Activated naive CD4-positive, alpha-beta T cell treated with anti-CD3 and anti-CD28 coated beads for 36 hours (primary cell): ENCODE data around the gene B4GALT2. TPM values are rescaled to one million over a fixed set of nuclear protein-coding genes. Genes with fewer than 3 reads are reported as not detected.

Experiments used
- CTCF ChIA-PET: fragments of 350-600 bp; sonication (Branson Sonifier 250); formaldehyde crosslinking; loops from one replicate; lab custom pipeline; 2021; ENCODE audit warnings: antibody characterized with exemption; lab: Charles Lee
- DNase-seq: peaks from one replicate; pipeline ENCODE4 v3.0.0-alpha.2; 2020
- H3K27ac Mint-ChIP-seq: one replicate; pipeline ENCODE4 v1.8.0; 2021; ENCODE audit warnings: mild to moderate bottlenecking, mixed read lengths
- H3K27me3 Mint-ChIP-seq: one replicate; pipeline ENCODE4 v1.8.0; 2021; ENCODE audit warnings: low read depth, mixed read lengths
- H3K36me3 Mint-ChIP-seq: one replicate; pipeline ENCODE4 v1.8.0; 2021; ENCODE audit warnings: low read depth, mixed read lengths
- H3K4me1 Mint-ChIP-seq: one replicate; pipeline ENCODE4 v1.8.0; 2021; ENCODE audit warnings: low read depth, mixed read lengths
- H3K4me3 Mint-ChIP-seq: one replicate; pipeline ENCODE4 v1.8.0; 2021; ENCODE audit warnings: mild to moderate bottlenecking, moderate library complexity, mixed read lengths
- H3K9me3 Mint-ChIP-seq: one replicate; pipeline ENCODE4 v1.8.0; 2021; ENCODE audit warnings: mixed read lengths
- intact Hi-C: fragments of 100-400 bp; cut with micrococcal nuclease; formaldehyde crosslinking; loops from one replicate; pipeline ENCODE4 v1.15.1; 2023
- total RNA-seq, 2 experiments: library from RNA; stranded (reverse); gene quantifications; one replicate each; pipeline ENCODE4 v1.2.3, GENCODE V29; 2021

Gene B4GALT2
- total RNA-seq, 2 experiments from 2014 or later: 18.7 to 19.2 TPM

GRCh38 chr1:43973981-43974442, 5.0 kb upstream of the B4GALT2 start:
- Mint-ChIP-seq H3K36me3 (peaks cover 36% of the 10 kb centered on the region), H3K4me1 (peaks cover 55% of the 10 kb centered on the region)
- CTCF ChIA-PET: interaction anchor here (1.0 kb wide), 1 partner anchor 74 kb away, joined by 3 read pairs; no protein-coding TSS in a partner anchor

GRCh38 chr1:43974443-43975248, 4.4 kb upstream of the B4GALT2 start, which contains the start of gene ATP6V0B:
Gene ATP6V0B (plus strand): TSS chr1:43974960. CDS start chr1:43975041, 81 bp downstream.
- no peaks in the 10 kb centered on the region for H3K9me3 Mint-ChIP-seq
- H3K27me3 Mint-ChIP-seq: no peaks in the 10 kb centered on the region
- peak; percentile 97 for DNase-seq
- CTCF ChIA-PET: interaction anchor here (0.6 to 1.8 kb wide), 6 partner anchors 14 to 211 kb away, joined by 3 to 7 read pairs (median 3); partner anchors contain the start of gene IPO13
- H3K4me1 Mint-ChIP-seq: peaks cover 50% of the 10 kb centered on the region
- peaks cover 36% of the 10 kb centered on the region for H3K36me3 Mint-ChIP-seq
- H3K27ac Mint-ChIP-seq: peak within 1 kb of the TSS; percentile 75
- H3K4me3 Mint-ChIP-seq: peak within 1 kb of the TSS; percentile 85
- intact Hi-C loops: loop anchor here (1.0 to 2.0 kb wide), 5 partner anchors 17 to 381 kb away; partner anchors contain the start of genes CCDC24, ERI3, IPO13 and KDM4A

More at GRCh38 chr1:43973981-43974442, 5.0 kb upstream of the B4GALT2 start:
- Mint-ChIP-seq H3K27me3 (no peaks in the 10 kb centered on the region), H3K9me3 (no peaks in the 10 kb centered on the region), H3K27ac (peak overlapping the region; percentile 75), H3K4me3 (peak overlapping the region; percentile 85)
- DNase-seq: no peak
- intact Hi-C loops: loop anchor here (1.0 to 2.0 kb wide), 5 partner anchors 17 to 381 kb away; partner anchors contain the start of genes CCDC24, ERI3, IPO13 and KDM4A

- H3K4me3 Mint-ChIP-seq: peak overlapping the region; percentile 85
- DNase-seq: peak; percentile 43
- H3K27ac Mint-ChIP-seq: peak overlapping the region; percentile 54
- H3K27me3 Mint-ChIP-seq: no peaks in the 10 kb centered on the region
- intact Hi-C loops: loop anchor here (2.0 kb wide), 1 partner anchor 55 kb away; the partner anchor contains the start of gene SLC6A9
- no peaks in the 10 kb centered on the region for H3K9me3 Mint-ChIP-seq
- H3K36me3 Mint-ChIP-seq: peaks cover 38% of the 10 kb centered on the region
- CTCF ChIA-PET: interaction anchor here (0.6 to 1.8 kb wide), 7 partner anchors 13 to 262 kb away, joined by 3 to 7 read pairs (median 3); partner anchors contain the start of gene IPO13
- H3K4me1 Mint-ChIP-seq: peaks cover 50% of the 10 kb centered on the region
These were observed 3.6 kb upstream of the B4GALT2 start for GRCh38 chr1:43975249-43975961.

- peaks cover 50% of the 10 kb centered on the region for H3K4me1 Mint-ChIP-seq
- H3K27me3 Mint-ChIP-seq: no peaks in the 10 kb centered on the region
- CTCF ChIA-PET: interaction anchor here (0.6 to 1.8 kb wide), 4 partner anchors 12 to 843 kb away, joined by 3 to 7 read pairs (median 4); partner anchors contain the start of gene IPO13
- no peak overlapping the region for H3K27ac Mint-ChIP-seq
- peak overlapping the region; percentile 85 for H3K4me3 Mint-ChIP-seq
- H3K9me3 Mint-ChIP-seq: no peaks in the 10 kb centered on the region
- peaks cover 43% of the 10 kb centered on the region for H3K36me3 Mint-ChIP-seq
- intact Hi-C loops: no loop called here
- DNase-seq: no peak
These were observed 3.0 kb upstream of the B4GALT2 start for GRCh38 chr1:43976045-43976444.

GRCh38 chr1:43976890-43977289, 2.1 kb upstream of the B4GALT2 start:
- H3K9me3 Mint-ChIP-seq: no peaks in the 10 kb centered on the region
- peak overlapping the region; percentile 44 for H3K4me3 Mint-ChIP-seq
- H3K27me3 Mint-ChIP-seq: no peaks in the 10 kb centered on the region
- DNase-seq: no peak
- CTCF ChIA-PET: interaction anchor here (1.3 to 1.8 kb wide), 2 partner anchors 31 to 71 kb away, joined by 4 to 7 read pairs; partner anchors contain the start of gene IPO13
- intact Hi-C loops: no loop called here
- peaks cover 45% of the 10 kb centered on the region for H3K4me1 Mint-ChIP-seq
- H3K27ac Mint-ChIP-seq: no peak overlapping the region
- peaks cover 42% of the 10 kb centered on the region for H3K36me3 Mint-ChIP-seq

- Mint-ChIP-seq H3K9me3 (no peaks in the 10 kb centered on the region), H3K36me3 (peaks cover 38% of the 10 kb centered on the region), H3K27ac (no peak overlapping the region), H3K4me3 (peak overlapping the region; percentile 70), H3K4me1 (peaks cover 45% of the 10 kb centered on the region), H3K27me3 (no peaks in the 10 kb centered on the region)
- intact Hi-C loops: no loop called here
- no peak for DNase-seq
- CTCF ChIA-PET: interaction anchor here (1.3 kb wide), 1 partner anchor 70 kb away, joined by 4 read pairs; no protein-coding TSS in a partner anchor
These were observed 1.4 kb upstream of the B4GALT2 start for GRCh38 chr1:43977376-43978263.

- Mint-ChIP-seq H3K9me3 (no peaks in the 10 kb centered on the region), H3K4me3 (peak overlapping the region; percentile 70), H3K36me3 (peaks cover 35% of the 10 kb centered on the region), H3K27me3 (no peaks in the 10 kb centered on the region), H3K27ac (no peak overlapping the region), H3K4me1 (peaks cover 45% of the 10 kb centered on the region)
- DNase-seq: no peak
- CTCF ChIA-PET: no interaction called here
- intact Hi-C loops: no loop called here
These were observed 803 bp upstream of the B4GALT2 start for GRCh38 chr1:43978264-43978550.

GRCh38 chr1:43979261-43979527, 184 bp downstream of the B4GALT2 start:
- CTCF ChIA-PET: no interaction called here
- Mint-ChIP-seq H3K36me3 (peaks cover 33% of the 10 kb centered on the region), H3K4me3 (no peak overlapping the region), H3K27ac (no peak overlapping the region), H3K4me1 (peaks cover 36% of the 10 kb centered on the region), H3K9me3 (no peaks in the 10 kb centered on the region), H3K27me3 (no peaks in the 10 kb centered on the region)
- intact Hi-C loops: no loop called here
- DNase-seq: no peak

GRCh38 chr1:43979528-43980254, 681 bp downstream of the B4GALT2 start:
- DNase-seq: peak; percentile 23
- CTCF ChIA-PET: no interaction called here
- Mint-ChIP-seq H3K27ac (no peak overlapping the region), H3K27me3 (no peaks in the 10 kb centered on the region), H3K9me3 (no peaks in the 10 kb centered on the region), H3K36me3 (peaks cover 33% of the 10 kb centered on the region), H3K4me1 (peaks cover 35% of the 10 kb centered on the region), H3K4me3 (peak overlapping the region; percentile 82)
- intact Hi-C loops: no loop called here

- no peaks in the 10 kb centered on the region for H3K27me3 Mint-ChIP-seq
- peaks cover 35% of the 10 kb centered on the region for H3K36me3 Mint-ChIP-seq
- CTCF ChIA-PET: no interaction called here
- peak overlapping the region; percentile 82 for H3K4me3 Mint-ChIP-seq
- H3K27ac Mint-ChIP-seq: no peak overlapping the region
- H3K9me3 Mint-ChIP-seq: no peaks in the 10 kb centered on the region
- DNase-seq: no peak
- intact Hi-C loops: no loop called here
- peaks cover 35% of the 10 kb centered on the region for H3K4me1 Mint-ChIP-seq
These were observed 1.5 kb downstream of the B4GALT2 start for GRCh38 chr1:43980255-43981134.
